Measurements from ENCODE around the gene BUD23.
"Not testable (repeated sequence)": the region's sequence is repeated elsewhere in the genome, so short reads cannot be mapped to it uniquely, and the experiment has no call there.

Gene BUD23

GRCh38 chr7:73655309-73655708 lies 28.1 kb upstream of the BUD23 start:
- not testable (repeated sequence) for H3K9me3 Mint-ChIP-seq; H3K4me1 Mint-ChIP-seq; DNase-seq (ENCODE audit: low spot score in 2 of 2); ATAC-seq; H3K27ac Mint-ChIP-seq; H3K36me3 Mint-ChIP-seq; H3K4me3 Mint-ChIP-seq

- H3K9me3 Mint-ChIP-seq = no peaks in the 10 kb centered on the region
- no peaks in the 10 kb centered on the region for H3K36me3 Mint-ChIP-seq
- no peak for ATAC-seq
- DNase-seq (ENCODE audit: low spot score in 2 of 2) = no peak
- H3K4me1 Mint-ChIP-seq = peaks cover 6% of the 10 kb centered on the region
- no peak overlapping the region for H3K4me3 Mint-ChIP-seq
- no peak overlapping the region for H3K27ac Mint-ChIP-seq
Measured at GRCh38 chr7:73659983-73660382, 23.4 kb upstream of the BUD23 start.

GRCh38 chr7:73660594-73660993 lies 22.8 kb upstream of the BUD23 start:
- not testable (repeated sequence) for H3K4me1 Mint-ChIP-seq; ATAC-seq; H3K4me3 Mint-ChIP-seq; H3K27ac Mint-ChIP-seq; H3K36me3 Mint-ChIP-seq; H3K9me3 Mint-ChIP-seq; DNase-seq (ENCODE audit: low spot score in 2 of 2)

DNA sequence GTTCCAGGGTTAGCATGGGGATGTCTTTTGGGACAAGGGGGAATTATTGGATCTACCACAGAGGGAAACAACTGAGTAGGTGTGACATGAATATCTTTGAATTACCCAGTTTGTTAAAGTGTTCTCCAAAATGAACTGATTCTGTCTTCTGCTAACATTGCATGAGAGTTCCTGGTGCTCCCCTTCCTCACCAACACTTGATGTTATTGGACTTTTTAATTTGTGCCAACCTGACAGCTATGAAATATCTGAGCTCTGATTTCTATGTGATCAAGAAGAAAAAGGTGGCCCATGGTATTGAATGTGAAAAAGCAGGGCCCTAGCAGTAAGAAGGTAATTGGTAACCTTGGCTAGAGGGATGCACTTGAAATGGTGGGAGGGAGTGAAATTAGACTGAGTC lies 20.4 kb upstream of the BUD23 start:
- H3K36me3 Mint-ChIP-seq = no peaks in the 10 kb centered on the region
- no peak for DNase-seq (ENCODE audit: low spot score in 2 of 2)
- peaks cover 6% of the 10 kb centered on the region for H3K4me1 Mint-ChIP-seq
- H3K27ac Mint-ChIP-seq = no peak overlapping the region
- H3K4me3 Mint-ChIP-seq = no peak overlapping the region
- H3K9me3 Mint-ChIP-seq = no peaks in the 10 kb centered on the region
- no peak for ATAC-seq

GRCh38 chr7:73667344-73668102 lies 15.9 kb upstream of the BUD23 start, which contains the start of gene VPS37D:
TSS of gene VPS37D (plus strand) at chr7:73667831. CDS start at chr7:73667959, 128 bp downstream.
- no peaks in the 10 kb centered on the region for H3K36me3 Mint-ChIP-seq
- H3K27ac Mint-ChIP-seq = peak within 1 kb of the TSS; percentile 48
- H3K4me3 Mint-ChIP-seq = peak within 1 kb of the TSS; percentile 67

GRCh38 chr7:73668103-73668885 lies 15.1 kb upstream of the BUD23 start:
- DNase-seq (ENCODE audit: low spot score in 2 of 2) (no peak), ATAC-seq (no peak)
- Mint-ChIP-seq H3K4me3 (peak overlapping the region; percentile 67), H3K9me3 (no peaks in the 10 kb centered on the region), H3K4me1 (peaks cover 13% of the 10 kb centered on the region), H3K27ac (peak overlapping the region; percentile 48), H3K36me3 (no peaks in the 10 kb centered on the region)

More at GRCh38 chr7:73667344-73668102, 15.9 kb upstream of the BUD23 start, which contains the start of gene VPS37D:
- peaks cover 13% of the 10 kb centered on the region for H3K4me1 Mint-ChIP-seq
- DNase-seq (ENCODE audit: low spot score in 2 of 2) (peak; percentile 97 to 98), ATAC-seq (peak; percentile 93)
- no peaks in the 10 kb centered on the region for H3K9me3 Mint-ChIP-seq

GRCh38 chr7:73668886-73669230 lies 14.5 kb upstream of the BUD23 start:
- DNase-seq (ENCODE audit: low spot score in 2 of 2) (no peak), ATAC-seq (no peak)
- peaks cover 13% of the 10 kb centered on the region for H3K4me1 Mint-ChIP-seq

GRCh38 chr7:73669288-73669701 lies 14.1 kb upstream of the BUD23 start:
- DNase-seq (ENCODE audit: low spot score in 2 of 2) (no peak), ATAC-seq (no peak)
- Mint-ChIP-seq H3K36me3 (no peaks in the 10 kb centered on the region), H3K27ac (no peak overlapping the region), H3K4me1 (peaks cover 11% of the 10 kb centered on the region), H3K4me3 (no peak overlapping the region), H3K9me3 (no peaks in the 10 kb centered on the region)

More at GRCh38 chr7:73668886-73669230, 14.5 kb upstream of the BUD23 start:
- Mint-ChIP-seq H3K9me3 (no peaks in the 10 kb centered on the region), H3K4me3 (peak overlapping the region; percentile 67), H3K27ac (peak overlapping the region; percentile 48), H3K36me3 (no peaks in the 10 kb centered on the region)

GRCh38 chr7:73669858-73670385 lies 13.5 kb upstream of the BUD23 start:
- DNase-seq (ENCODE audit: low spot score in 2 of 2) (no peak), ATAC-seq (no peak)
- no peak overlapping the region for H3K27ac Mint-ChIP-seq
- H3K4me3 Mint-ChIP-seq = no peak overlapping the region
- no peaks in the 10 kb centered on the region for H3K9me3 Mint-ChIP-seq
- H3K4me1 Mint-ChIP-seq = peaks cover 6% of the 10 kb centered on the region
- H3K36me3 Mint-ChIP-seq = no peaks in the 10 kb centered on the region

DNA sequence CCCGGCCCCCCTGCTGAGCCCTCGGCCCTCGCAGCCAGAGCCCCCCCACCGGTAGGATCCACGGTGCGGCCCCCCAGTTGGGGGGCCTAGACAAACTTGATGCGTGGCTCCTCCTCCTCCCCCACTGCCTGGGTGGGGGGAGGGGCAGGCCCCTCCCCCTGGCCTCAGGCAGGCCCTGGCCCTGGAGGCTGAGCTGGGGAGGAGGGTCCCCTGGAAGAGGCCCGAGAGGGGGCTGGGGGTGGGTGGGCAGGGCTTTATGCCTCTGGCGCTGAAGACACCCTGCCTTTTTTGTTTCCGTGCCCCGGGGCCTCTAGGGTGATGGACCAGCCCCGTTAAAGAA lies 12.1 kb upstream of the BUD23 start:
- ATAC-seq (no peak), DNase-seq (ENCODE audit: low spot score in 2 of 2) (no peak)
- no peaks in the 10 kb centered on the region for H3K9me3 Mint-ChIP-seq

DNA sequence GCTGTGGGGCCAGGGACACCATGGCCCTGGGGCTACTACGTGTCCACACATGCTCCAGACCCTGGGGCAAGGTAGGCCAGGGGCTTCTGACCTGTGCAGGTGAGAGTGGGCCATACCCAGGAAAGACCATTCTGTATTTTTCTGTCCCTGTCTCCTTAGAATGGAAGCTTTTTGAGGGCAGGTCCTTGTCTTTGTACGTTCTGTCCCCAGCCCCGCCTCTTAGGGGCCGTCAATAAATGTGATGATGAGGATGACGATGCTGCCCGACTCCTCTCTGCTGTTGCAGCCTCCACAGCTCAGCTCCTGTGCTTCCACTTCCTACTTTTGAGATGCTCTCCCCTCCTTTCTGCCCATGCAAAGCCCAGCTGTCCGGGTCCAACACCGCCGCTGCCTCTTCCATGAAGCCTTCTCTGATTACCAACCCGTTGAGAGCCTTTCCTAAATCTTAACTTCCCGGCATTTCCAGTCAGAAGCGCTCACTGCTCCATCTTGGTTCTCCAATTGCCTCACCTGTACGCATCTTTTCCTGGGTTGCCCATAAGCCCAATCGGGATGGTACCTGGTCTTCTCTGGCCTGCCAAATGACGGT lies 11.4 kb upstream of the BUD23 start:
- H3K27ac Mint-ChIP-seq = no peak overlapping the region

More for the DNA sequence above, 12.1 kb upstream of the BUD23 start:
- Mint-ChIP-seq H3K4me3 (no peak overlapping the region), H3K4me1 (peaks cover 6% of the 10 kb centered on the region), H3K36me3 (no peaks in the 10 kb centered on the region), H3K27ac (no peak overlapping the region)

DNA sequence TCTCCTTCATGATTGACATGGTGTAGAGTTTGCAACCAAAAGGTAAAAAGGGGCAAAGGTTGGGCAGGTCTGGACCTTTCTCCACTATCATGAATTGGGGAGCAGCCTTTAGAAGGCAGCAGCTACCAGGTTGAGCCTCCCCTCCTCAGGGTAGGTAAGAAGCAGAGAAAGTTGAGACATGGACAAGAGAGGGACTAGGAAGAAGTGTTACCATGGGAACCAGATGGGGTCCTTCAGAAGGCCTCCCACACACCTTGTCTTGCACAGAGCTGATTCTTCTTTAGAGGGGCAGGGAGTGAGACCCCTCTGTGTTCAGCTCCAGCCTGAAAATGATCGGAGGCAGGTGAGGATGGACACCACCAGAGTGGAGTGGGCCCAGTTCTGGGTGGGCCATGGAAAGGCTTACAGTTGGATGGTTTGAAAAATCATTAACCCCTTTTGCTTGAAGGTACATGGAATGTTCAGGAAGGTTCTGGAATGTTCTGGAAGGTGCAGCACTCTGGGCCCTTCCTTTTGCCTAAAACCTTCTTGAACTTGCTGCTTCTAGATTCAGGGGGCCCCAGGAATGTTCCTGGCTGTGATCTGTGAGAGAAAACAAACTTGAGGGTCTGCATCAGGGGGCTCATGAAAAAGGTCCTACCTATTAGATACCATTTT lies 8.8 kb upstream of the BUD23 start:
- Mint-ChIP-seq H3K9me3 (no peaks in the 10 kb centered on the region), H3K4me1 (no peaks in the 10 kb centered on the region), H3K4me3 (no peak overlapping the region), H3K27ac (peak overlapping the region; percentile 20), H3K36me3 (peaks cover 20% of the 10 kb centered on the region)
- no peak for DNase-seq (ENCODE audit: low spot score in 2 of 2)
- no peak for ATAC-seq

More for the DNA sequence above, 11.4 kb upstream of the BUD23 start:
- no peak overlapping the region for H3K4me3 Mint-ChIP-seq
- H3K36me3 Mint-ChIP-seq = no peaks in the 10 kb centered on the region
- ATAC-seq (no peak), DNase-seq (ENCODE audit: low spot score in 2 of 2) (no peak)
- H3K4me1 Mint-ChIP-seq = peaks cover 6% of the 10 kb centered on the region
- no peaks in the 10 kb centered on the region for H3K9me3 Mint-ChIP-seq

DNA sequence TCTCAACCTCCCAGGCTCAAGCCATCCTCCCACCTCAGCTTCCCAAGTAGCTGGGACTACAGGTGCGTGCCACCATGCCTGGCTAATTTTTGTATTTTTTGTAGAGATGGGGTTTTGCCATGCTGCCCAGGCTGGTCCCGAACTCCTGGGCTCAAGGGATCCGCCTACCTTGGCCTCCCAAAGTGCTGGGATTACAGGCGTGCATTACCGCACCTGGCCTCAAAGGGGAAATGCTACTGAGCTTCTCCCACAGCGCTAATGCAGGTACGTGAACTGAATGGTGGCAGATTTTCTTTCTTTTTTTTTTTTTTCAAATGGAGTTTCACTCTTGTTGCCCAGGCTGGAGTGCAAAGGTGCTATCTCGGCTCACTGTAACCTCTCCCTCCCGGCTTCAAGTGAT lies 7.3 kb upstream of the BUD23 start:
- peaks cover 26% of the 10 kb centered on the region for H3K36me3 Mint-ChIP-seq
- not testable (repeated sequence) for DNase-seq (ENCODE audit: low spot score in 2 of 2); H3K4me1 Mint-ChIP-seq; H3K4me3 Mint-ChIP-seq; ATAC-seq; H3K9me3 Mint-ChIP-seq; H3K27ac Mint-ChIP-seq

DNA sequence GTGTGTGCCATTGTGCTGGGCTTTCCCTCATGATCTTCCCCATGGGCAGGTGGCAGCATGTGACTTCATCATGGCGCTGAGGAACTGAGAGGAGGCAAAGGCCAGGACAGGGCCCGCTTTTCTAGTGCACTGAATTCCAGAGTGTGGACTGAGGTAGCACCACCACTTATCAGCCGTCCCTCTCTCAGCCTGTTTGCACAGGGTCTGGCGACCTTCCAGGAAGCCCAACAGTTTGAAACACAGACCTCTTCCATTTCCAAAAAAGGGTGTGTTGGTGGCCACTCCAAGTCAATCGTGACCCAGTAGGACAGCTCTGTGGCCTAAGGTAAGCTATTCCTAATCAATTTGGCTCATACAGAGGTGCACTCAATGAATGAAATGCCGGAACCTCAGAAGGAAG lies 4.5 kb upstream of the BUD23 start:
- peaks cover 22% of the 10 kb centered on the region for H3K4me1 Mint-ChIP-seq
- H3K27ac Mint-ChIP-seq = no peak overlapping the region
- no peak overlapping the region for H3K4me3 Mint-ChIP-seq

GRCh38 chr7:73679709-73680108 lies 3.7 kb upstream of the BUD23 start:
- Mint-ChIP-seq H3K9me3 (no peaks in the 10 kb centered on the region), H3K27ac (no peak overlapping the region)
- no peak for ATAC-seq

More for the DNA sequence above, 4.5 kb upstream of the BUD23 start:
- DNase-seq (ENCODE audit: low spot score in 2 of 2) (no peak), ATAC-seq (no peak)
- Mint-ChIP-seq H3K36me3 (peaks cover 42% of the 10 kb centered on the region), H3K9me3 (no peaks in the 10 kb centered on the region)

More at GRCh38 chr7:73679709-73680108, 3.7 kb upstream of the BUD23 start:
- peaks cover 47% of the 10 kb centered on the region for H3K36me3 Mint-ChIP-seq
- DNase-seq (ENCODE audit: low spot score in 2 of 2) = no peak
- no peak overlapping the region for H3K4me3 Mint-ChIP-seq
- peaks cover 25% of the 10 kb centered on the region for H3K4me1 Mint-ChIP-seq
